Measurements from ENCODE around the gene CHRNA10.

DNA sequence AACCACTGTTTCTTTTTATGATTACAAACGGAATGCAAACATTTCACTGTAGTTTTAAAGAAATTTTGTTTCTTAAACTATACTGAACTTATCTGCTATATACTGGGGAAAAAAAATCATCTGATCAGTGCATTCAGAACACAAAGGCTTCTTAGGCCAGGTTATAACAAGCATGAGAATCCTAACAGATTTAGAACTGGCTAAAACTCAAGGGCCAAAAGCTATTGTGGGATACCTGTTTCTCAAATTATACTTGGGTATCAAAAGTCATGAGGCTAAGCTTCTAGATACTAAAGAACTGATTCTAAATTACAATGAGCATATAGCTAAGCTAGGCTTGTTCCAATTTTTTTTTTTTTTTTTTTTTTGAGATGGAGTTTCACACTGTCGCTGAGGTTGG is 29.7 kb upstream of the CHRNA10 start:
- TF ChIP-seq, protein P1, sequence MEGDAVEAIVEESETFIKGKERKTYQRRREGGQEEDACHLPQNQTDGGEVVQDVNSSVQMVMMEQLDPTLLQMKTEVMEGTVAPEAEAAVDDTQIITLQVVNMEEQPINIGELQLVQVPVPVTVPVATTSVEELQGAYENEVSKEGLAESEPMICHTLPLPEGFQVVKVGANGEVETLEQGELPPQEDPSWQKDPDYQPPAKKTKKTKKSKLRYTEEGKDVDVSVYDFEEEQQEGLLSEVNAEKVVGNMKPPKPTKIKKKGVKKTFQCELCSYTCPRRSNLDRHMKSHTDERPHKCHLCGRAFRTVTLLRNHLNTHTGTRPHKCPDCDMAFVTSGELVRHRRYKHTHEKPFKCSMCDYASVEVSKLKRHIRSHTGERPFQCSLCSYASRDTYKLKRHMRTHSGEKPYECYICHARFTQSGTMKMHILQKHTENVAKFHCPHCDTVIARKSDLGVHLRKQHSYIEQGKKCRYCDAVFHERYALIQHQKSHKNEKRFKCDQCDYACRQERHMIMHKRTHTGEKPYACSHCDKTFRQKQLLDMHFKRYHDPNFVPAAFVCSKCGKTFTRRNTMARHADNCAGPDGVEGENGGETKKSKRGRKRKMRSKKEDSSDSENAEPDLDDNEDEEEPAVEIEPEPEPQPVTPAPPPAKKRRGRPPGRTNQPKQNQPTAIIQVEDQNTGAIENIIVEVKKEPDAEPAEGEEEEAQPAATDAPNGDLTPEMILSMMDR (IDR thresholded peaks at IDR 0.05; ENCODE audit: poor library complexity, severe bottlenecking), result no peak
- TF ChIP-seq, protein P2, sequence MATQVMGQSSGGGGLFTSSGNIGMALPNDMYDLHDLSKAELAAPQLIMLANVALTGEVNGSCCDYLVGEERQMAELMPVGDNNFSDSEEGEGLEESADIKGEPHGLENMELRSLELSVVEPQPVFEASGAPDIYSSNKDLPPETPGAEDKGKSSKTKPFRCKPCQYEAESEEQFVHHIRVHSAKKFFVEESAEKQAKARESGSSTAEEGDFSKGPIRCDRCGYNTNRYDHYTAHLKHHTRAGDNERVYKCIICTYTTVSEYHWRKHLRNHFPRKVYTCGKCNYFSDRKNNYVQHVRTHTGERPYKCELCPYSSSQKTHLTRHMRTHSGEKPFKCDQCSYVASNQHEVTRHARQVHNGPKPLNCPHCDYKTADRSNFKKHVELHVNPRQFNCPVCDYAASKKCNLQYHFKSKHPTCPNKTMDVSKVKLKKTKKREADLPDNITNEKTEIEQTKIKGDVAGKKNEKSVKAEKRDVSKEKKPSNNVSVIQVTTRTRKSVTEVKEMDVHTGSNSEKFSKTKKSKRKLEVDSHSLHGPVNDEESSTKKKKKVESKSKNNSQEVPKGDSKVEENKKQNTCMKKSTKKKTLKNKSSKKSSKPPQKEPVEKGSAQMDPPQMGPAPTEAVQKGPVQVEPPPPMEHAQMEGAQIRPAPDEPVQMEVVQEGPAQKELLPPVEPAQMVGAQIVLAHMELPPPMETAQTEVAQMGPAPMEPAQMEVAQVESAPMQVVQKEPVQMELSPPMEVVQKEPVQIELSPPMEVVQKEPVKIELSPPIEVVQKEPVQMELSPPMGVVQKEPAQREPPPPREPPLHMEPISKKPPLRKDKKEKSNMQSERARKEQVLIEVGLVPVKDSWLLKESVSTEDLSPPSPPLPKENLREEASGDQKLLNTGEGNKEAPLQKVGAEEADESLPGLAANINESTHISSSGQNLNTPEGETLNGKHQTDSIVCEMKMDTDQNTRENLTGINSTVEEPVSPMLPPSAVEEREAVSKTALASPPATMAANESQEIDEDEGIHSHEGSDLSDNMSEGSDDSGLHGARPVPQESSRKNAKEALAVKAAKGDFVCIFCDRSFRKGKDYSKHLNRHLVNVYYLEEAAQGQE (IDR thresholded peaks at IDR 0.05; ENCODE audit: borderline replicate concordance), result no peak
- no peak for TF ChIP-seq EZH2 (IDR thresholded peaks at IDR 0.05; ENCODE audit: borderline replicate concordance, insufficient read depth, low read length, poor library complexity, severe bottlenecking)
- no peak for TF ChIP-seq SMC3 (conservative IDR thresholded peaks at IDR 0.05; ENCODE audit: poor library complexity)
